ENCODE data around the gene CAV1. TPM values are rescaled to one million over a fixed set of nuclear protein-coding genes. Genes with fewer than 3 reads are reported as not detected.

CAV1 gene
- total and polyA plus RNA-seq, 2 of the 4 experiments (the other 2 are of a cell fraction), result 1,592 to 1,808 TPM

- TF ChIP-seq CTCF (conservative IDR thresholded peaks at IDR 0.05; ENCODE audit: low read depth, low read length) (no peak), MAZ (IDR thresholded peaks at IDR 0.05; ENCODE audit: borderline replicate concordance, low read depth, low read length) (no peak), RFX5 (IDR thresholded peaks at IDR 0.05; ENCODE audit: low read depth, low read length) (no peak), RCOR1 (IDR thresholded peaks at IDR 0.05; ENCODE audit: insufficient replicate concordance, low read length) (no peak), USF2 (IDR thresholded peaks at IDR 0.05; ENCODE audit: low read depth, low read length) (no peak), CEBPB (IDR thresholded peaks at IDR 0.05; ENCODE audit: low read depth, low read length) (peak; percentile 40; the same call in 1 of the 2 replicates), BHLHE40 (IDR thresholded peaks at IDR 0.05; ENCODE audit: low read depth, low read length) (no peak)
- CTCF ChIA-PET, result interaction anchor here (0.6 kb wide), 1 partner anchor 93 kb away, joined by 3 read pairs; no protein-coding TSS in a partner anchor
Measured at GRCh38 chr7:116487907-116488521, 36.8 kb upstream of the CAV1 start.

More at GRCh38 chr7:116487907-116488521, 36.8 kb upstream of the CAV1 start:
- Histone ChIP-seq H2AFZ (replicated peaks; ENCODE audit: low read length, poor library complexity) (no peak overlapping the region), H2BK5ac (ENCODE audit: low read depth, low read length, poor library complexity, severe bottlenecking) (no peak overlapping the region), H3K18ac (ENCODE audit: low read depth, low read length) (no peak overlapping the region), H3K79me1 (ENCODE audit: low read depth in 1 of 2, low read length in 2 of 2) (peaks cover 2 to 5% of the 10 kb centered on the region in 2 experiments; a peak in 2 of 4 replicates), H3K4ac (ENCODE audit: low read depth, low read length) (no peak overlapping the region), H4K91ac (ENCODE audit: insufficient read depth, low read depth, low read length) (no peak overlapping the region), H3K36me3 (ENCODE audit: control insufficient read depth, insufficient read depth, low read length) (no peaks in the 10 kb centered on the region), H3K27ac (ENCODE audit: insufficient read depth, low read length) (no peak overlapping the region), H3K4me1 (ENCODE audit: control insufficient read depth, insufficient read depth, low read length) (peaks cover 6% of the 10 kb centered on the region; the same call in 1 of the 2 replicates), H3K9me1 (ENCODE audit: insufficient read depth, low read length) (peaks cover 4% of the 10 kb centered on the region; the same call in 1 of the 2 replicates), H3K4me2 (ENCODE audit: low read depth, low read length) (no peak overlapping the region), H2BK20ac (ENCODE audit: low read depth, low read length) (no peak overlapping the region), H4K5ac (ENCODE audit: low read depth, low read length) (no peak overlapping the region), H2BK15ac (ENCODE audit: low read depth, low read length) (no peak overlapping the region), H4K20me1 (ENCODE audit: insufficient read depth, low read length) (no peaks in the 10 kb centered on the region), H3K27me3 (ENCODE audit: control insufficient read depth, insufficient read depth, low read length) (no peaks in the 10 kb centered on the region), H3K9ac (ENCODE audit: low read depth, low read length) (no peak overlapping the region), H3K23ac (ENCODE audit: low read depth, low read length) (no peak overlapping the region), H4K8ac (ENCODE audit: low read depth in 2 of 2, low read length in 2 of 2) (no peak overlapping the region), H2AK5ac (ENCODE audit: low read depth, low read length) (no peak overlapping the region), H2BK120ac (ENCODE audit: low read depth, low read length) (no peak overlapping the region), H3K4me3 (ENCODE audit: insufficient read depth, low read depth, low read length) (no peak overlapping the region), H3K9me3 (ENCODE audit: control insufficient read depth, insufficient read depth, low read length) (no peaks in the 10 kb centered on the region), H3K14ac (replicated peaks; ENCODE audit: low read depth, low read length) (no peak overlapping the region), H2AK9ac (replicated peaks; ENCODE audit: low read depth, low read length, poor library complexity) (no peak overlapping the region), H3K56ac (ENCODE audit: extremely low read depth, insufficient read depth, low read length) (no peak overlapping the region)
- DNase-seq, result no peak
- intact Hi-C loops (cut with micrococcal nuclease), result no loop called here
- no TSS peak for BruUV-seq (replicated peaks)
- POLR2A ChIA-PET (ENCODE audit: unreplicated experiment), result no interaction called here
- ATAC-seq (ENCODE audit: low read depth), result no peak
- dilution Hi-C loops (cut with HindIII; ENCODE audit: low sequenced_read_pairs, unreplicated experiment), result no loop called here
- WGBS, 2 experiments (ENCODE audit: extremely low coverage in 2 of 2, insufficient read length in 1 of 2), result no CpG with 5 or more reads among the region's 5 CpGs
- in situ Hi-C loops (cut with MboI; ENCODE audit: low sequenced_read_pairs), result no loop called here
